Measurements from ENCODE around the gene DCT.

DCT gene

GRCh38 chr13:94481941-94482340, 2.5 kb upstream of the DCT start:
- H3K36me3 Mint-ChIP-seq (ENCODE audit: low read depth), result no peaks in the 10 kb centered on the region
- H3K27me3 Mint-ChIP-seq, result peaks cover 4% of the 10 kb centered on the region
- DNase-seq, result no peak
- no peak overlapping the region for H3K4me3 Mint-ChIP-seq
- no peaks in the 10 kb centered on the region for H3K9me3 Mint-ChIP-seq
- peaks cover 7% of the 10 kb centered on the region for H3K4me1 Mint-ChIP-seq
- ATAC-seq, result no peak
- no peak overlapping the region for H3K27ac Mint-ChIP-seq

GRCh38 chr13:94480672-94481145, 1.2 kb upstream of the DCT start:
- DNase-seq (no peak), ATAC-seq (peak; percentile 82)
- Mint-ChIP-seq H3K4me3 (no peak overlapping the region), H3K9me3 (no peaks in the 10 kb centered on the region), H3K4me1 (peaks cover 7% of the 10 kb centered on the region), H3K27ac (peak overlapping the region; percentile 40), H3K36me3 (ENCODE audit: low read depth) (no peaks in the 10 kb centered on the region), H3K27me3 (peaks cover 4% of the 10 kb centered on the region)

- H3K27me3 Mint-ChIP-seq, result peaks cover 4% of the 10 kb centered on the region
- peaks cover 7% of the 10 kb centered on the region for H3K4me1 Mint-ChIP-seq
- no peak overlapping the region for H3K4me3 Mint-ChIP-seq
- no peak overlapping the region for H3K27ac Mint-ChIP-seq
- H3K36me3 Mint-ChIP-seq (ENCODE audit: low read depth), result no peaks in the 10 kb centered on the region
- H3K9me3 Mint-ChIP-seq, result no peaks in the 10 kb centered on the region
- DNase-seq (no peak), ATAC-seq (no peak)
Measured at GRCh38 chr13:94478913-94479312, 569 bp downstream of the DCT start.

GRCh38 chr13:94470126-94470525, 9.4 kb downstream of the DCT start:
- H3K9me3 Mint-ChIP-seq, result no peaks in the 10 kb centered on the region
- no peaks in the 10 kb centered on the region for H3K36me3 Mint-ChIP-seq (ENCODE audit: low read depth)
- H3K4me3 Mint-ChIP-seq, result no peak overlapping the region
- no peak overlapping the region for H3K27ac Mint-ChIP-seq
- ATAC-seq, result no peak
- peaks cover 1% of the 10 kb centered on the region for H3K27me3 Mint-ChIP-seq
- H3K4me1 Mint-ChIP-seq, result peaks cover 5% of the 10 kb centered on the region
- DNase-seq, result no peak

- H3K9me3 Mint-ChIP-seq, result no peaks in the 10 kb centered on the region
- H3K27me3 Mint-ChIP-seq, result no peaks in the 10 kb centered on the region
- H3K27ac Mint-ChIP-seq, result no peak overlapping the region
- ATAC-seq (peak; percentile 75), DNase-seq (peak; percentile 9)
- H3K36me3 Mint-ChIP-seq (ENCODE audit: low read depth), result no peaks in the 10 kb centered on the region
- H3K4me1 Mint-ChIP-seq, result peaks cover 14% of the 10 kb centered on the region
- H3K4me3 Mint-ChIP-seq, result no peak overlapping the region
Measured at GRCh38 chr13:94464771-94465170, 14.7 kb downstream of the DCT start.

DNA sequence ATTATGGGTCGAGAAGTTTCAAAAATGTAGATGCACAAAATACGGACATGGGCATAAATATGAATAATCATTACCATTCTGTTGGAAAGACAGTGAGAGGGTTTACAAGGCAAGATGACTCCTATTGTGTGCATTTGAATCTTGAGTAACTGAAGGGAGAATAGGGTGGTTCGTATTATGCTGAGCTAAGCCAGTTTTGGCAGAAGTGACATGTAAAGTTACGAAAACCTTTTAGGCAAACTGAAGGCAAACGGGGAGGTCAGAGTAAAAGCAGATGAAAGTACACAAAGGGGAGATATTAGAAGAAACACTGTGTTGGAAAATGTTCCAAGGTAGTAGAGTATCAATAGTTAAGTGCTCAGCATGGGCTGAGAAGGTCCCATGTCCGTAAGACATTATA, 16.8 kb downstream of the DCT start:
- H3K27me3 Mint-ChIP-seq, result no peaks in the 10 kb centered on the region
- DNase-seq (no peak), ATAC-seq (no peak)
- no peaks in the 10 kb centered on the region for H3K9me3 Mint-ChIP-seq
- H3K4me3 Mint-ChIP-seq, result no peak overlapping the region
- peaks cover 14% of the 10 kb centered on the region for H3K4me1 Mint-ChIP-seq
- H3K27ac Mint-ChIP-seq, result no peak overlapping the region
- H3K36me3 Mint-ChIP-seq (ENCODE audit: low read depth), result no peaks in the 10 kb centered on the region

- DNase-seq, result no peak
- no peak for ATAC-seq
- Mint-ChIP-seq H3K36me3 (ENCODE audit: low read depth) (no peaks in the 10 kb centered on the region), H3K4me3 (no peak overlapping the region), H3K4me1 (peaks cover 5% of the 10 kb centered on the region), H3K27me3 (no peaks in the 10 kb centered on the region), H3K27ac (no peak overlapping the region), H3K9me3 (no peaks in the 10 kb centered on the region)
Measured at GRCh38 chr13:94459116-94459515, 20.4 kb downstream of the DCT start.

DNA sequence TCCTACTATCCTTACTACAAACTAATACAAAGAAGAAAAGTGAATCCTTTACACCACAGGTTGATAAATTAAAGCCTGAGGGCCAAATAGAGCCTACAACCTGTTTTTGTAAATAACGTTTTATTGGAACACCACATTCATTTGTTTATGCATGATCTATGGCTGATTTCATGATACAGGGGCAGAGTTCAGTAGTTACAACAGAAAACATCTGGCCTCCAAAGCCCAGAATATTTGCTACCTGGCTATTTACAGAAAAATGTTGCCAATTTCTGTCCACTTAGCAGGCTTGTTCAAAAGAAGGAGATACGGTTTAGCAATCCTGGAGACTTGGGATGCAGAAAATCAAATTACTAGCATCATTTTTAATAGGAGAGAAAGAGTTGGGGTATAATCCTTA, 24.1 kb downstream of the DCT start:
- Mint-ChIP-seq H3K27ac (no peak overlapping the region), H3K4me1 (peaks cover 2% of the 10 kb centered on the region), H3K4me3 (no peak overlapping the region), H3K9me3 (no peaks in the 10 kb centered on the region), H3K36me3 (ENCODE audit: low read depth) (no peaks in the 10 kb centered on the region), H3K27me3 (no peaks in the 10 kb centered on the region)
- ATAC-seq (no peak), DNase-seq (no peak)

GRCh38 chr13:94454906-94455305, 24.6 kb downstream of the DCT start:
- ATAC-seq (peak; percentile 69), DNase-seq (peak; percentile 8)
- Mint-ChIP-seq H3K36me3 (ENCODE audit: low read depth) (no peaks in the 10 kb centered on the region), H3K27me3 (no peaks in the 10 kb centered on the region), H3K9me3 (no peaks in the 10 kb centered on the region), H3K27ac (no peak overlapping the region), H3K4me3 (no peak overlapping the region), H3K4me1 (peaks cover 2% of the 10 kb centered on the region)

GRCh38 chr13:94454334-94454733, 25.1 kb downstream of the DCT start:
- ATAC-seq (no peak), DNase-seq (no peak)
- H3K4me1 Mint-ChIP-seq, result peaks cover 2% of the 10 kb centered on the region
- H3K36me3 Mint-ChIP-seq (ENCODE audit: low read depth), result no peaks in the 10 kb centered on the region
- H3K4me3 Mint-ChIP-seq, result no peak overlapping the region
- no peaks in the 10 kb centered on the region for H3K9me3 Mint-ChIP-seq
- no peaks in the 10 kb centered on the region for H3K27me3 Mint-ChIP-seq
- H3K27ac Mint-ChIP-seq, result no peak overlapping the region

GRCh38 chr13:94444826-94445225, 34.7 kb downstream of the DCT start:
- no peak overlapping the region for H3K27ac Mint-ChIP-seq
- H3K4me1 Mint-ChIP-seq, result no peaks in the 10 kb centered on the region
- no peaks in the 10 kb centered on the region for H3K36me3 Mint-ChIP-seq (ENCODE audit: low read depth)
- no peaks in the 10 kb centered on the region for H3K9me3 Mint-ChIP-seq
- DNase-seq, result no peak
- no peak for ATAC-seq
- H3K27me3 Mint-ChIP-seq, result no peaks in the 10 kb centered on the region
- no peak overlapping the region for H3K4me3 Mint-ChIP-seq

GRCh38 chr13:94435604-94436226, 43.8 kb downstream of the DCT start:
- no peak for DNase-seq
- no peaks in the 10 kb centered on the region for H3K9me3 Mint-ChIP-seq
- H3K4me3 Mint-ChIP-seq, result no peak overlapping the region
- H3K4me1 Mint-ChIP-seq, result peaks cover 31% of the 10 kb centered on the region
- peaks cover 3% of the 10 kb centered on the region for H3K36me3 Mint-ChIP-seq (ENCODE audit: low read depth)
- no peaks in the 10 kb centered on the region for H3K27me3 Mint-ChIP-seq
- peak; percentile 37 for ATAC-seq
- no peak overlapping the region for H3K27ac Mint-ChIP-seq

- Mint-ChIP-seq H3K9me3 (no peaks in the 10 kb centered on the region), H3K4me1 (peaks cover 31% of the 10 kb centered on the region), H3K4me3 (no peak overlapping the region), H3K36me3 (ENCODE audit: low read depth) (peaks cover 3% of the 10 kb centered on the region), H3K27me3 (no peaks in the 10 kb centered on the region), H3K27ac (peak overlapping the region; percentile 59)
- peak; percentile 90 for ATAC-seq
- peak; percentile 28 for DNase-seq
Measured at GRCh38 chr13:94433055-94433961, 46.2 kb downstream of the DCT start.

DNA sequence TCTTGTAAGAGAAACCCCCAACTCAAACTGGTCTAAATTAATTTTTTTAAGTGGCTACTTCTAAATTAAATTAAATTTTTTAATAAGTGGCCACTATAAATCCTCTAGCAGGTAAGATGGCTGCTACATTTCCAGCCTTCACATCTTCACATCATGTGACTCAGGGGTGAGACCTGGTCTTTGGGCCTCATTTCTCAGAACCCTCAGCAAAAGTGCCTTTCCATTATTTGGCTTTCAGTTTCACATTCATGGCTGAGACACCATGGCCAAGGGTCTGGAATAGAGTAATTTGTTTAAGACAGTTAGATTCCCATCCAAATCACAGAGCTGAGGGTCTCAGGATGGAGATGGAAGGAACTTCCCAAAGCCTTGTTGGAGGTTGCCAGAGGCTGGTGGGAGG, 47.5 kb downstream of the DCT start:
- DNase-seq, result no peak
- Mint-ChIP-seq H3K4me3 (no peak overlapping the region), H3K4me1 (peaks cover 31% of the 10 kb centered on the region), H3K27me3 (no peaks in the 10 kb centered on the region), H3K9me3 (no peaks in the 10 kb centered on the region), H3K36me3 (ENCODE audit: low read depth) (peaks cover 3% of the 10 kb centered on the region), H3K27ac (peak overlapping the region; percentile 79)
- ATAC-seq, result peak; percentile 41

- Mint-ChIP-seq H3K27ac (no peak overlapping the region), H3K4me3 (no peak overlapping the region), H3K27me3 (no peaks in the 10 kb centered on the region), H3K4me1 (peaks cover 31% of the 10 kb centered on the region), H3K36me3 (ENCODE audit: low read depth) (peaks cover 3% of the 10 kb centered on the region), H3K9me3 (no peaks in the 10 kb centered on the region)
- DNase-seq (no peak), ATAC-seq (no peak)
Measured at GRCh38 chr13:94431574-94431973, 47.9 kb downstream of the DCT start.

All from activated naive CD8-positive, alpha-beta T cell treated with anti-CD3 and anti-CD28 coated beads, Interleukin-2, amount 50 U/mL, for 24 hours (primary cell).